ENCODE data around the gene CLCN5. TPM values are rescaled to one million over a fixed set of nuclear protein-coding genes. Genes with fewer than 3 reads are reported as not detected.

CLCN5 gene
- total RNA-seq, 1 experiment from 2014 or later = 0.34 TPM

GRCh38 chrX:50106051-50106675 is 183.8 kb downstream of the CLCN5 start:
- DNase-seq (ENCODE audit: low read depth) = no peak
- in situ Hi-C loops (cut with HindIII; ENCODE audit: low pct_unique_long_range_greater_than_20kb, low sequenced_read_pairs) = no loop called here

DNA sequence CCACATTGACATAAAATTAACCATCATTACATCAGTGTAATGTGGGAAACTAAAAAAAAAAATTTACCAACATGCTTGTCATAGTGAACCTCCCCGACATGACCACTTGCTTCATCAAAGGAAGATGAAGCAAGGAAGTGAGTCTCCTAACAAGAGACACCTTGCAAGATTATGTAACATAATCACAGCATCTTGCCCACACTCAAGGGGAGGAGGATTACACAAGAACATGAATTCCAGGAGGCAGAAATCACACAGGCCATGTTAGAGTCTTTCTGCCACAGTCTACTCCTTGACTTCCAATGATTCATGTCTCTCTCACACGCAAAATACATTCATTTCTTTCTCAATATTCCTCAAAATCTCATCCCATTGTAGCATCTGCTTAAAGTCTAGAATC is 185.1 kb downstream of the CLCN5 start:
- in situ Hi-C loops (cut with HindIII; ENCODE audit: low pct_unique_long_range_greater_than_20kb, low sequenced_read_pairs) = no loop called here
- no peak for DNase-seq (ENCODE audit: low read depth)

DNA sequence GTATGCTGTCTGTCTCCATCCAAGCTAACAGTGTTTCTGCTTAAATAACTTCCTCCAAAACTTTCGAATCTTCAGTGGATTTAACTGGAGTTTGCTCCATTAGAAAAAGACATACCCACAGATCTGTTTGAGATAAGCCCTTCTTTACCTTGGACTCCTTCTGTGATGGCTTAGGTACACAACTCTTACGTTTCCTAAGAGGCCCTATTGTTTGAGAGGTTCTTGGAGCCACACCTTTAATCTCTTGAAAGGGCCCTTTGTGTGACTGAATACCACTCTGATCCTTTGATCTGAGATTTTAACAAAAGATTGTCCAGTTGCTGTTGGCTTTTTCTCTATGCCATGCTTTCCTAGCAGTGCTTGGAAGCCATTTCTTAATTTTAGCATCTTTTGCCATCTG is 185.9 kb downstream of the CLCN5 start:
- no peak for DNase-seq (ENCODE audit: low read depth)
- in situ Hi-C loops (cut with HindIII; ENCODE audit: low pct_unique_long_range_greater_than_20kb, low sequenced_read_pairs) = no loop called here

DNA sequence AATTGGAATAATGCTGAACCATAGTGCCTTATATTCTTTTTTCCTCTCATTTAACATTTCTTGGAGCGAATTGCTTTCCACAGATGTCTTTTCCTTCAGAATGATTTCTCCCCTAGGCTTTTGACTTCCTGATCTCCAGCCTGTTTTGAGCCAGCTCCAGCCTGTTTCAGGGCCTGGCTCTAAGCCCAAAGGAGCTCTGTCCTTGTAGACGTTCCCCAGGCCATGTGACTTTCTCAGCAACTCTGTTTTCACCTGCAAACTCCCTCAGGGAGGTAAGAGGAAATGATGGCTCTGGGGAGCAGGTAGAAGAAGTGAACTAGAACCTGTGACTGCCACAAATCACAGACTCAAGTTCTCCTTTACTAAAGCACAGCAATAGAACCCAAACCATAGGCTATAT is 189.3 kb downstream of the CLCN5 start:
- in situ Hi-C loops (cut with HindIII; ENCODE audit: low pct_unique_long_range_greater_than_20kb, low sequenced_read_pairs) = no loop called here
- DNase-seq (ENCODE audit: low read depth) = no peak

GRCh38 chrX:50114113-50114512 is 191.7 kb downstream of the CLCN5 start:
- no peak for DNase-seq (ENCODE audit: low read depth)
- in situ Hi-C loops (cut with HindIII; ENCODE audit: low pct_unique_long_range_greater_than_20kb, low sequenced_read_pairs) = no loop called here

DNA sequence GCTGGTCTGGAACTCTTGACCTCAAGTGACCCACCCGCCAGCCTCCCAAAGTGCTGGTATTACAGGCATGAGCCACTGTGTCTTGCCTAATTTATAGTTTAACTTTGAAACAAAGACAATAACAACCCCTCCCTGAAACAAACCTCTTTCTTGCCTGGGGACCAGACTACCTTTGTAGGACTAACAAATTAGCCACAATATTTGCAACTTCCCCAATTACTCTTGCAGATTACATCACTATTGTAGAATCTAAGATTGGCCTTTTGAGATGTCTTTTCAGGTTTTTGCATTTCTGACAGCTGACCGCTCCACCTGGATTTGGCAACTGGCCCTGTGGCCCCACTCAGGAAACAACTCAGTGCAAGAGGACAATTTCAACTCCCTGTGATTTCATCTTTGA is 193.6 kb downstream of the CLCN5 start:
- in situ Hi-C loops (cut with HindIII; ENCODE audit: low pct_unique_long_range_greater_than_20kb, low sequenced_read_pairs) = no loop called here
- DNase-seq (ENCODE audit: low read depth) = no peak

GRCh38 chrX:50117476-50117875 is 195.1 kb downstream of the CLCN5 start:
- in situ Hi-C loops (cut with HindIII; ENCODE audit: low pct_unique_long_range_greater_than_20kb, low sequenced_read_pairs) = no loop called here
- DNase-seq (ENCODE audit: low read depth) = no peak

DNA sequence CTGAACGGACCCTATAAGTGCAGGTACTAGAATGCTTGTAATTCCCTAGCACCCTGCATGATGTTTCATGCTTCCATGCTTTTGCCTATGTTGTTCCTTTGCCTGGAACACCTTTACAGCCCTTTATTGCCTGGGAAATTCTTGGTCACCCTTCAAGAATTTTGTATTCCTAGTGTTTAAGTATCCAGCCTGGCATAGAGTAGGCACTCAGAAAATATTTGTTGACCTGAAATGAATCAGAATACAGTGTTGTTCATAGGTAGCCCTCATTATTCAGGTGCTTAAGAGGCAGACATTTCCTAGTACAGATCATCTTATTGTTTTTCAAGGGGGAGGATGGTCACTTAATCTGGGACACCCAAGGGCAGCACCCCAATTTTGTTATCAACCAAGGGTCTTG is 203.1 kb downstream of the CLCN5 start:
- in situ Hi-C loops (cut with HindIII; ENCODE audit: low pct_unique_long_range_greater_than_20kb, low sequenced_read_pairs) = no loop called here
- no peak for DNase-seq (ENCODE audit: low read depth)

DNA sequence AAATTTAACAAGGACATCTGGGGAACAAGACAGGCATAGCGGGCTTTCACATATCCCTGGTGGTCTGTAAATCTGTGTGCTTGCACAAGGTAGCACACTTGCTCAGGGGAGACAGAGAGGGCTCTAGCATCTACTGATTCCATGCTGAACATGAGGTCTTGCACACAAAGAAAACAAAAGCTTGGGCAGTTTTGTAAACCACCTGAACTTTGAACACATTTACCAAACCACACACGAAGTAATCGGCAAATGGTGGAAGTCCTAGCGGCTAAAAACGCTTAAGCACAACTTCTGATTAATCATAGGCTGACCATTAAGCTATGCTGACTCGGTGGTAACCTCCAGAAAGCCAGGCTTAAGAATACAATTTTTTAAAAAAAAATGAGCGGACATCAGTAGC is 225.6 kb downstream of the CLCN5 start:
- in situ Hi-C loops (cut with HindIII; ENCODE audit: low pct_unique_long_range_greater_than_20kb, low sequenced_read_pairs) = no loop called here
- no peak for DNase-seq (ENCODE audit: low read depth)

Other genes starting within 250 kb of the CLCN5 start
- gene PAGE1, start 226.6 kb upstream of the CLCN5 start, total RNA-seq (2014; rRNA removed; shearing (Covaris generic); ENCODE audit: low replicate concordance) = not detected in 2 replicates
- gene PAGE4, start 93.3 kb upstream of the CLCN5 start, total RNA-seq (2014; rRNA removed; shearing (Covaris generic); ENCODE audit: low replicate concordance) = not detected in 2 replicates
- gene USP27X, start 43.1 kb upstream of the CLCN5 start, total RNA-seq (2014; rRNA removed; shearing (Covaris generic); ENCODE audit: low replicate concordance) = 1.0 TPM in 1 of 2 replicates, not detected in the other

Data from Caki2 (cell line).